HL-60 (cell line): ENCODE measurements around the gene FBXO28.

Experiments
- DNase-seq, 2 experiments: peaks; one replicate each; pipeline ENCODE4 v3.0.0-alpha.2; 2010 to 2020; ENCODE audit warnings: low read depth in 1 of 2, low spot score in 1 of 2
- H3K27ac ChIP-seq: fragments of 250-450 bp; sonication (Bioruptor Pico); replicated peaks from 2 replicates; pipeline ENCODE4 v1.5.1; 2020; ENCODE audit warnings: mild to moderate bottlenecking, moderate library complexity
- H3K27me3 ChIP-seq: fragments of 250-450 bp; sonication (Bioruptor Pico); 2 replicates; pipeline ENCODE4 v1.5.1; 2021; ENCODE audit warnings: mild to moderate bottlenecking, moderate library complexity; ENCODE audit not compliant: insufficient read depth, poor library complexity, severe bottlenecking
- H3K4me3 ChIP-seq: replicated peaks from 2 replicates; pipeline ENCODE4 v1.5.1; 2011; ENCODE audit warnings: mild to moderate bottlenecking, control low read depth, low read length; ENCODE audit not compliant: insufficient read depth
- CTCF ChIP-seq: IDR thresholded peaks from one replicate; pipeline ENCODE4 v1.5.1; 2011; ENCODE audit warnings: low read length, control low read depth, inconsistent platforms; ENCODE audit not compliant: insufficient read depth
- GABPA ChIP-seq: IDR thresholded peaks from 2 replicates; pipeline ENCODE4 v1.6.1; 2012; ENCODE audit warnings: low read depth
- POLR2AphosphoS5 ChIP-seq: IDR thresholded peaks from 2 replicates; pipeline ENCODE4 v1.6.1; 2012; ENCODE audit warnings: low read depth
- REST ChIP-seq: IDR thresholded peaks from 2 replicates; pipeline ENCODE4 v1.6.1; 2012; ENCODE audit warnings: low read depth; ENCODE audit not compliant: insufficient replicate concordance
- SPI1 ChIP-seq: IDR thresholded peaks from 2 replicates; pipeline ENCODE4 v1.6.1; 2012; ENCODE audit warnings: low read depth, mild to moderate bottlenecking, borderline replicate concordance

FBXO28 gene

DNA sequence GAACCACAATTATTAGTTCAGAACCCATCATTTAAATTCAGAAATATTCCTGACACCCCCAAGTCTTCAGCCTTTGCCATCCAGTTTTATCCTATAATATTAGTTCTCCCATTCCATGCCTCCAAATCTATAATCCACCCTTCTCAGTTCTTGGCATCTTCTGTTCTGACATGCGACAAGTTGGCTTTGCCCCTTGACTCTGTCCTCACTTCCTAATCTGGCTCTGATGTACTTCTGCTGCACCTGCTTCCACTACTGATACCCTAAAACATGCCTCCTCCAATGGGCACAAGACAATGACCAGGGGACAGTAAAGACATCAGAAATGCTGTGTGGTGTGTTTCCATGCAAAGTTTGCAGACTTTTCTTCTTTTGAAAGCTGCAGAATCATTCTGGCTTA, 17.1 kb upstream of the FBXO28 start:
- TF ChIP-seq GABPA (no peak), SPI1 (no peak)
- DNase-seq = no peak

GRCh38 chr1:224098007-224098406, 15.9 kb upstream of the FBXO28 start:
- Histone ChIP-seq H3K27ac (no peak overlapping the region), H3K4me3 (no peak overlapping the region), H3K27me3 (no peaks in the 10 kb centered on the region)
- no peak for DNase-seq
- no peak for TF ChIP-seq POLR2AphosphoS5
- no peak for TF ChIP-seq GABPA
- TF ChIP-seq CTCF = no peak
- TF ChIP-seq SPI1 = no peak
- no peak for TF ChIP-seq REST

More for the DNA sequence above, 17.1 kb upstream of the FBXO28 start:
- Histone ChIP-seq H3K27ac (no peak overlapping the region), H3K27me3 (no peaks in the 10 kb centered on the region), H3K4me3 (no peak overlapping the region)

DNA sequence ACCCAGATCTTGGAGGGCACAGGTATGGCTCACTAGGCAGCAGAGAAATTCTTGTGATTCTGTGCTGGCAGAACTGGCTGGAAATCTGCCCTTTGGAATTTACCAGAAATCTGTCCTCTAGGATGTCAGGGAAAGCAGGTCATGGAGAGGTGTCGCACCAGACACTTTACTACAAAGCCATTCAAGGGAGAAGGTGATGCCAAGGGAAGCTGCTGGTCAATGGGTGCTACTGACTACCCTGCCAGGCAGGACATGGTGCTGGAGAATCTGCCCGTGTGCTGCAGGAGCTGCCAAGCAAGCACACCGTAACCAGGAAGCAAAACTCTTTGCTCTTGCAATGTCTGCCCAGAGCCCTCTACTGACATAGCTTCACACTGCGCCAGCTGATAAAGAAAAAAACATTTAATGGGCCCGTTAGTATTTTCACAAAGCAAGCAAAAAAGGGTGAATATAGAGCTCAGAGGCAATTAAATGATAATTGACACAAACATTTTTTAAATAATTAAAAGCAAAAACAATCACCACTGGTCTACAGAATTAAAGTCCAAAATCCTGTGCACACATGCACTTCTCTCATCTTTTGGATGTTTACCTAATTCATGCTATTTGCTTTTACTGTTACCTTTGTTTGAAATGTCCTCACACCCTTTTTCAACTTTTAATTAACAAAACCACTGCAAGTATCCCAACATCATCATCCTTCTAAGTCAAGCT, 7.2 kb upstream of the FBXO28 start:
- TF ChIP-seq GABPA (no peak), CTCF (peak; percentile 72), SPI1 (no peak), REST (no peak), POLR2AphosphoS5 (peak; percentile 55; the same call in 1 of the 2 replicates)
- H3K27me3 ChIP-seq = no peaks in the 10 kb centered on the region
- H3K4me3 ChIP-seq = no peak overlapping the region
- H3K27ac ChIP-seq = 0 out of 2 replicates have a peak overlapping the region, but pooled peaks have one; percentile 8
- peak; percentile 50 to 75 for DNase-seq

- H3K4me3 ChIP-seq = no peak overlapping the region
- no peaks in the 10 kb centered on the region for H3K27me3 ChIP-seq
- DNase-seq = no peak
- H3K27ac ChIP-seq = no peak overlapping the region
- TF ChIP-seq REST (no peak), POLR2AphosphoS5 (no peak), GABPA (no peak), CTCF (no peak), SPI1 (no peak)
These were observed 6.7 kb upstream of the FBXO28 start for GRCh38 chr1:224107282-224107625.
